OCI-LY1 (cell line): ENCODE measurements around the gene IL18BP.

Experiments used
- CTCF ChIP-seq: fragments of 200-600 bp; sonication (generic), shearing (Covaris generic); IDR thresholded peaks from 2 replicates; pipeline ENCODE4 v1.5.1; 2017; ENCODE audit warnings: mild to moderate bottlenecking, antibody characterized with exemption, low read length, moderate library complexity, mixed read lengths
- EZH2 ChIP-seq: fragments of 200-600 bp; sonication (generic), shearing (Covaris generic); IDR thresholded peaks from 2 replicates; pipeline ENCODE4 v1.8.0; 2017; ENCODE audit warnings: borderline replicate concordance, mixed run types, mild to moderate bottlenecking, antibody characterized with exemption, low read length, moderate library complexity, mixed read lengths

- no peak for TF ChIP-seq CTCF
- TF ChIP-seq EZH2 = no peak
Observed at GRCh38 chr11:71995726-71996291, 2.9 kb upstream of the IL18BP start.
